H9 (cell line): Measurements from ENCODE around the gene KRTAP10-4. TPM values are rescaled to one million over a fixed set of nuclear protein-coding genes. Genes with fewer than 3 reads are reported as not detected.

Experiments
- DNase-seq: peaks from one replicate; pipeline ENCODE4 v3.0.0-alpha.2; 2017
- H2AFZ ChIP-seq: one replicate; pipeline ENCODE4 v1.6.1; 2013; ENCODE audit warnings: mild to moderate bottlenecking, low read length, control low read depth, moderate library complexity
- H2AK5ac ChIP-seq: 2 replicates; pipeline ENCODE4 v1.6.1; 2013; ENCODE audit warnings: low read length, control low read depth, mixed read lengths; ENCODE audit not compliant: insufficient read length
- H2BK120ac ChIP-seq: one replicate; pipeline ENCODE4 v1.6.1; 2013; ENCODE audit warnings: low read depth, mild to moderate bottlenecking, low read length, control low read depth, inconsistent platforms; ENCODE audit not compliant: poor library complexity, severe bottlenecking
- H2BK12ac ChIP-seq: 2 replicates; pipeline ENCODE4 v1.6.1; 2013; ENCODE audit warnings: low read length, control low read depth, mixed read lengths, low read depth; ENCODE audit not compliant: insufficient read length
- H2BK15ac ChIP-seq: 2 replicates; pipeline ENCODE4 v1.6.1; 2013; ENCODE audit warnings: low read depth, low read length, control low read depth
- H2BK20ac ChIP-seq: one replicate; pipeline ENCODE4 v1.6.1; 2013; ENCODE audit warnings: low read depth, mild to moderate bottlenecking, low read length, control low read depth, inconsistent platforms; ENCODE audit not compliant: poor library complexity, severe bottlenecking
- H2BK5ac ChIP-seq: 2 replicates; pipeline ENCODE4 v1.6.1; 2013; ENCODE audit warnings: low read length, control low read depth, mixed read lengths; ENCODE audit not compliant: insufficient read length
- H3K14ac ChIP-seq: 2 replicates; pipeline ENCODE4 v1.6.1; 2013; ENCODE audit warnings: low read length, control low read depth; ENCODE audit not compliant: insufficient read depth
- H3K18ac ChIP-seq: 2 replicates; pipeline ENCODE4 v1.6.1; 2013; ENCODE audit warnings: low read depth, mild to moderate bottlenecking, mixed read lengths, low read length, control low read depth; ENCODE audit not compliant: insufficient read length
- H3K23ac ChIP-seq: 2 replicates; pipeline ENCODE4 v1.6.1; 2013; ENCODE audit warnings: low read length, control low read depth, mixed read lengths, low read depth; ENCODE audit not compliant: insufficient read length
- H3K23me2 ChIP-seq: 2 replicates; pipeline ENCODE4 v1.6.1; 2013; ENCODE audit warnings: low read depth, mild to moderate bottlenecking, mixed read lengths, low read length, control low read depth; ENCODE audit not compliant: insufficient read length, poor library complexity, severe bottlenecking
- H3K27ac ChIP-seq: 2 replicates; pipeline ENCODE4 v1.5.1; 2013; ENCODE audit warnings: low read length, control low read depth, mixed read lengths, low read depth; ENCODE audit not compliant: insufficient read length
- H3K27me3 ChIP-seq: 2 replicates; pipeline ENCODE4 v1.6.1; 2013; ENCODE audit warnings: low read length, control low read depth, inconsistent platforms; ENCODE audit not compliant: insufficient read depth
- H3K4ac ChIP-seq: 2 replicates; pipeline ENCODE4 v1.6.1; 2013; ENCODE audit warnings: low read depth, mild to moderate bottlenecking, control low read depth, inconsistent platforms, low read length, moderate library complexity
- H3K4me1 ChIP-seq: 2 replicates; pipeline ENCODE4 v1.6.1; 2013; ENCODE audit warnings: low read length, control low read depth, inconsistent platforms; ENCODE audit not compliant: insufficient read depth
- H3K4me2 ChIP-seq: 2 replicates; pipeline ENCODE4 v1.6.1; 2013; ENCODE audit warnings: low read length, control low read depth, mixed read lengths; ENCODE audit not compliant: insufficient read length, insufficient read depth
- H3K56ac ChIP-seq: 2 replicates; pipeline ENCODE4 v1.6.1; 2013; ENCODE audit warnings: low read depth, mild to moderate bottlenecking, mixed read lengths, low read length, control low read depth; ENCODE audit not compliant: insufficient read length
- H3K79me1 ChIP-seq: 2 replicates; pipeline ENCODE4 v1.6.1; 2013; ENCODE audit warnings: low read depth, mild to moderate bottlenecking, moderate library complexity, low read length, control low read depth, inconsistent platforms; ENCODE audit not compliant: insufficient read depth, poor library complexity, severe bottlenecking
- H3K79me2 ChIP-seq: 2 replicates; pipeline ENCODE4 v1.6.1; 2013; ENCODE audit warnings: low read length, control low read depth, inconsistent platforms; ENCODE audit not compliant: insufficient read depth
- H3K9ac ChIP-seq: 2 replicates; pipeline ENCODE4 v1.6.1; 2013; ENCODE audit warnings: low read length, control low read depth, mixed read lengths; ENCODE audit not compliant: insufficient read length; ENCODE audit errors: extremely low read depth
- H3K9me3 ChIP-seq: one replicate; pipeline ENCODE4 v1.6.1; 2013; ENCODE audit warnings: low read depth, low read length, inconsistent platforms; ENCODE audit not compliant: control insufficient read depth
- H3T11ph ChIP-seq: one replicate; pipeline ENCODE4 v1.6.1; 2013; ENCODE audit warnings: mild to moderate bottlenecking, low read length, control low read depth, inconsistent platforms
- H4K20me1 ChIP-seq: one replicate; pipeline ENCODE4 v1.6.1; 2013; ENCODE audit not compliant: control insufficient read depth, insufficient read length, insufficient read depth
- H4K5ac ChIP-seq: 2 replicates; pipeline ENCODE4 v1.6.1; 2013; ENCODE audit warnings: low read depth, mild to moderate bottlenecking, mixed read lengths, low read length, control low read depth; ENCODE audit not compliant: insufficient read length
- H4K8ac ChIP-seq: replicated peaks from 2 replicates; pipeline ENCODE4 v1.6.1; 2013; ENCODE audit warnings: low read length, control low read depth, mixed read lengths, low read depth; ENCODE audit not compliant: insufficient read length
- H4K91ac ChIP-seq: 2 replicates; pipeline ENCODE4 v1.6.1; 2013; ENCODE audit warnings: low read depth, mild to moderate bottlenecking, moderate library complexity, mixed read lengths, low read length, control low read depth; ENCODE audit not compliant: insufficient read length
- H3K27ac Mint-ChIP-seq, 3 experiments: 2 replicates in 2 of 3; 3 replicates in 1 of 3; pipeline ENCODE4 v1.8.0; 2020 to 2021; ENCODE audit warnings: mixed read lengths in 3 of 3, mild to moderate bottlenecking in 1 of 3, moderate library complexity in 1 of 3
- H3K27me3 Mint-ChIP-seq: 2 replicates; pipeline ENCODE4 v1.8.0; 2021; ENCODE audit warnings: low read depth, mild to moderate bottlenecking, moderate library complexity, mixed read lengths
- H3K36me3 Mint-ChIP-seq, 3 experiments: 2 replicates in 2 of 3; 3 replicates in 1 of 3; pipeline ENCODE4 v1.8.0; 2020 to 2021; ENCODE audit warnings: low read depth in 3 of 3, mixed read lengths in 3 of 3; ENCODE audit not compliant: insufficient read depth in 1 of 3
- H3K4me1 Mint-ChIP-seq, 2 experiments: 2 replicates each; pipeline ENCODE4 v1.8.0; 2020; ENCODE audit warnings: mixed read lengths in 2 of 2
- H3K4me3 Mint-ChIP-seq, 2 experiments: 2 replicates in 1 of 2; 3 replicates in 1 of 2; pipeline ENCODE4 v1.8.0; 2020 to 2021; ENCODE audit warnings: mild to moderate bottlenecking in 2 of 2, mixed read lengths in 2 of 2, moderate library complexity in 1 of 2
- H3K9me3 Mint-ChIP-seq, 2 experiments: 2 replicates in 1 of 2; 3 replicates in 1 of 2; pipeline ENCODE4 v1.8.0; 2020; ENCODE audit warnings: mild to moderate bottlenecking in 2 of 2, mixed read lengths in 2 of 2, moderate library complexity in 1 of 2
- WGBS: extraction: QIAGEN DNeasy Blood & Tissue Kit; methylation state at CpG from one replicate; pipeline ENCODE4 v1.1.7; 2013; ENCODE audit warnings: missing lambda C conversion rate, low lambda C conversion rate, mixed read lengths; ENCODE audit not compliant: insufficient read length; ENCODE audit errors: extremely low coverage; 5-methylcytosine and 5-hydroxymethylcytosine counted together
- total RNA-seq: library from RNA; stranded (reverse); gene quantifications from 2 replicates; pipeline ENCODE4 v1.2.1, GENCODE V29; 2021
- TF ChIP-seq, protein P1 (sequence below): fragments of 200-600 bp; sonication (generic); conservative IDR thresholded peaks from 3 replicates; pipeline ENCODE4 v1.8.0; 2021; ENCODE audit warnings: antibody characterized with exemption, mild to moderate bottlenecking

KRTAP10-4 gene
- total RNA-seq, 1 experiment from 2014 or later, result not detected

DNA sequence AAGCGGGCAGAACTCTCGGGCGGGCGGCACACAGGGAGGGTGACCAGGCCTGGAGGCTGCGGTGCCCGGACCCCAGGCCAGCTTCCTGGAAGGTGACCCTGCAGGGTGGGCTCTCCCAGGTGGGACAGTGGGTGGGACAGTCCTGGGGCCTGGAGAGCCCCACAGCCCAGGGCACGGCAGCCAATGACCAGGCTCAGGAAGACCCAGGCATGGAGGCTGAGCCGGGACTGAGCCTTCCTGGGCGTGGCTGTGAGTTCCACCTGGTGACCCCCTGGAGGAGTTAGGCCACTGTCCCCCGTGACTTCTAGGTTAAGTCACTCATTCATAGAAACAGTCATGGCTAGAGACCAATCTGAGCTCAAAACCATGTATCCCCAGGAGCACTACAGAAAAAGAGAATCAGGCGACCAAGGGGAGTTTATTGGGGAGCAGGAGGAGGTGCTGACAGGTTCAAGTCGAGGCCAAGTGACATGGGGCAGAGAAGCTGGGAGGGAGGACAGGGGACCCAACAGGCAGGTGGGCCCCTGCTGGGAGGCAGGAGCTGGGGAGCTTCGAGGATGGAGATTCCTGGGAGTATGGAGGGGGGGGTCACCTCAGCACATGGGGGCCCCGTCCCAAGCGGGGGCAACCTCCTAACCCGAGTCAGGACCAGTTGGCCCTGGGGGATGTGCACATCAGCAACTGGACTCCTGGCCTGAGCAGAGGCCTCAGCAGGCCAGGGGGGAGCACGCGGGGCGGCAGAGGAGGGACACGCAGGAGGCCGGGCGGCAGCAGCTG lies 5.7 kb downstream of the KRTAP10-4 start:
- H2BK5ac ChIP-seq, result no peak overlapping the region
- WGBS, result no CpG with 5 or more reads among the region's 22 CpGs
- H3K9me3 ChIP-seq, result no peaks in the 10 kb centered on the region
- H4K8ac ChIP-seq, result no peak overlapping the region
- no peak overlapping the region for H3K4me3 Mint-ChIP-seq
- no peaks in the 10 kb centered on the region for H3K79me2 ChIP-seq
- no peak overlapping the region for H2BK20ac ChIP-seq
- H2AFZ ChIP-seq, result no peak overlapping the region
- H3K9me3 Mint-ChIP-seq, result peaks cover 18 to 28% of the 10 kb centered on the region in 2 experiments
- H3K79me1 ChIP-seq, result no peaks in the 10 kb centered on the region
- H3K36me3 Mint-ChIP-seq, result peaks cover 0 to 28% (median 12%) of the 10 kb centered on the region in 3 experiments; a peak in 5 of 7 replicates
- H4K5ac ChIP-seq, result no peak overlapping the region
- H2BK12ac ChIP-seq, result no peak overlapping the region
- no peak overlapping the region for H3K23ac ChIP-seq
- H2AK5ac ChIP-seq, result no peak overlapping the region
- H3K4me1 ChIP-seq, result no peaks in the 10 kb centered on the region
- no peak overlapping the region for H2BK15ac ChIP-seq
- peaks cover 16 to 34% of the 10 kb centered on the region in 2 experiments for H3K4me1 Mint-ChIP-seq
- no peak overlapping the region for H3K4me2 ChIP-seq
- H3K18ac ChIP-seq, result no peak overlapping the region
- no peak overlapping the region for H3K9ac ChIP-seq
- peaks cover 18% of the 10 kb centered on the region for H3K27me3 Mint-ChIP-seq
- peak; percentile 22 for DNase-seq
- H4K91ac ChIP-seq, result no peak overlapping the region
- H3K14ac ChIP-seq, result no peak overlapping the region
- no peaks in the 10 kb centered on the region for H3K23me2 ChIP-seq
- H3K27ac ChIP-seq, result no peak overlapping the region
- no peak overlapping the region for H3K27ac Mint-ChIP-seq
- no peak overlapping the region for H3T11ph ChIP-seq
- TF ChIP-seq, protein P1, sequence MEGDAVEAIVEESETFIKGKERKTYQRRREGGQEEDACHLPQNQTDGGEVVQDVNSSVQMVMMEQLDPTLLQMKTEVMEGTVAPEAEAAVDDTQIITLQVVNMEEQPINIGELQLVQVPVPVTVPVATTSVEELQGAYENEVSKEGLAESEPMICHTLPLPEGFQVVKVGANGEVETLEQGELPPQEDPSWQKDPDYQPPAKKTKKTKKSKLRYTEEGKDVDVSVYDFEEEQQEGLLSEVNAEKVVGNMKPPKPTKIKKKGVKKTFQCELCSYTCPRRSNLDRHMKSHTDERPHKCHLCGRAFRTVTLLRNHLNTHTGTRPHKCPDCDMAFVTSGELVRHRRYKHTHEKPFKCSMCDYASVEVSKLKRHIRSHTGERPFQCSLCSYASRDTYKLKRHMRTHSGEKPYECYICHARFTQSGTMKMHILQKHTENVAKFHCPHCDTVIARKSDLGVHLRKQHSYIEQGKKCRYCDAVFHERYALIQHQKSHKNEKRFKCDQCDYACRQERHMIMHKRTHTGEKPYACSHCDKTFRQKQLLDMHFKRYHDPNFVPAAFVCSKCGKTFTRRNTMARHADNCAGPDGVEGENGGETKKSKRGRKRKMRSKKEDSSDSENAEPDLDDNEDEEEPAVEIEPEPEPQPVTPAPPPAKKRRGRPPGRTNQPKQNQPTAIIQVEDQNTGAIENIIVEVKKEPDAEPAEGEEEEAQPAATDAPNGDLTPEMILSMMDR, result no peak
- no peaks in the 10 kb centered on the region for H3K27me3 ChIP-seq
- H4K20me1 ChIP-seq, result no peaks in the 10 kb centered on the region
- no peak overlapping the region for H3K56ac ChIP-seq
- H2BK120ac ChIP-seq, result no peak overlapping the region
- H3K4ac ChIP-seq, result no peak overlapping the region
